Parathyroid adenoma (tissue), 2 donors: ENCODE data around the gene STOML1.

Source experiments
- H2AFZ ChIP-seq: fragments of 300-600 bp; sonication (generic); one replicate; pipeline ENCODE4 v1.7.0; 2017; ENCODE audit warnings: antibody characterized with exemption, mild to moderate bottlenecking
- H3K27ac ChIP-seq: fragments of 300-600 bp; sonication (generic); one replicate; pipeline ENCODE4 v1.7.0; 2017
- H3K27me3 ChIP-seq: fragments of 300-600 bp; sonication (generic); one replicate; pipeline ENCODE4 v1.7.0; 2017; ENCODE audit warnings: low read length; ENCODE audit not compliant: control insufficient read depth, insufficient read depth
- H3K36me3 ChIP-seq: fragments of 300-600 bp; sonication (generic); one replicate; pipeline ENCODE4 v1.7.0; 2017; ENCODE audit warnings: low read length; ENCODE audit not compliant: control insufficient read depth, insufficient read depth
- H3K4me1 ChIP-seq: fragments of 300-600 bp; sonication (generic); one replicate; pipeline ENCODE4 v1.7.0; 2017; ENCODE audit warnings: control low read depth
- H3K4me2 ChIP-seq: fragments of 300-600 bp; sonication (generic); one replicate; pipeline ENCODE4 v1.7.0; 2017; ENCODE audit warnings: low read length
- H3K4me3 ChIP-seq: fragments of 300-600 bp; sonication (generic); one replicate; pipeline ENCODE4 v1.7.0; 2017; ENCODE audit warnings: low read depth, low read length
- H3K79me2 ChIP-seq: fragments of 300-600 bp; sonication (generic); one replicate; pipeline ENCODE4 v1.7.0; 2017; ENCODE audit warnings: control low read depth
- H3K9ac ChIP-seq: fragments of 300-600 bp; sonication (generic); one replicate; pipeline ENCODE4 v1.7.0; 2017; ENCODE audit warnings: mild to moderate bottlenecking
- H3K9me3 ChIP-seq: fragments of 300-600 bp; sonication (generic); one replicate; pipeline ENCODE4 v1.7.0; 2017; ENCODE audit warnings: low read length; ENCODE audit not compliant: control insufficient read depth
- TF ChIP-seq, protein P1 (sequence below): fragments of 300-600 bp; sonication (generic); IDR thresholded peaks from one replicate; pipeline ENCODE4 v1.7.0; 2017; ENCODE audit warnings: antibody characterized with exemption, mild to moderate bottlenecking
- donor health status: primary hyperparathyroidism.

The STOML1 gene

DNA sequence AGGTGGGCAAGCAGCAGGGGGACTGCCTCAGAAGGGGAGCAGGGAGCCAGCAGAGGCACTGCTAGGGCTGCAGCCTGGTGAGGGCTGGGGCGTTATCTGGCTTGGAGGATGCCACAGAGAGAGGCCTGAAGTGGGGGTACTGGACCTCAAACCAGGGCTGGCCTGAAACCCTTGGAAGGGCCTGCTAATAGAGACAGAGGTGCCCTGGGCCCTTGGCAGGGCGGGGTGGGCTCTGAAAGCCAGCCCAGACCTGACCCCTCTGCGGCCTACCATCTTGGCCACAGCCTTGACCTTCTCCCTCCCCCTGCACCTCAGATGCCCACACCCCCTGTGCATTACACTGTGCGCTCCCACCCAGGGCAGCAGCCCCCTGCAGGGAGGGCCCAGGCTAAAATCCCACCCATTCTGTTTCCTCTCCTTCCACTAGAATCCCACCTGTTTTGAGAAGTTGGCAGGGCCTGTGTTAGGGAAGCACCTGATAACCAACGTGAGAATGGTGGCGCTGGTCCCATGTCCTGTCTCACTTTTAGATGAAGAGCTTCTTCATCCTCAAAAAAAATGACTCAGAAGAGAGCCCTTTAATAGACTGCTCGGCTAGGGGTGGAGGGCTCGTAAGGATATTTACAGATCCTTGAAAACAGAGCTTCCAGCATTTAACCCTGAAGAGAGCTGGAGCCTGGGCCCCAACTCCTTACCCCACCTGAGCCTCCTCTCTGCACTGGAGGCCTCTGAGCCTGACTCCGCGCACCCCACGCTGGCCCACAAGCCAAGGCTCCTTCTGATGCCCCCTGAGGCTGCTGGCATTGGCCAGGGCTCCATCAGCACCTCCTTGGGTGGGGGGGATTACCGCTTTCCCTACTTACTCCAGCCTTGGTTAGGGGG, 36.0 kb downstream of the STOML1 start:
- Histone ChIP-seq H3K27me3 (no peaks in the 10 kb centered on the region), H3K36me3 (no peaks in the 10 kb centered on the region), H3K4me2 (no peak overlapping the region), H3K27ac (no peak overlapping the region), H3K4me3 (no peak overlapping the region), H3K9me3 (no peaks in the 10 kb centered on the region), H3K9ac (no peak overlapping the region), H3K79me2 (no peaks in the 10 kb centered on the region), H2AFZ (no peak overlapping the region), H3K4me1 (no peaks in the 10 kb centered on the region)
- TF ChIP-seq, protein P1, sequence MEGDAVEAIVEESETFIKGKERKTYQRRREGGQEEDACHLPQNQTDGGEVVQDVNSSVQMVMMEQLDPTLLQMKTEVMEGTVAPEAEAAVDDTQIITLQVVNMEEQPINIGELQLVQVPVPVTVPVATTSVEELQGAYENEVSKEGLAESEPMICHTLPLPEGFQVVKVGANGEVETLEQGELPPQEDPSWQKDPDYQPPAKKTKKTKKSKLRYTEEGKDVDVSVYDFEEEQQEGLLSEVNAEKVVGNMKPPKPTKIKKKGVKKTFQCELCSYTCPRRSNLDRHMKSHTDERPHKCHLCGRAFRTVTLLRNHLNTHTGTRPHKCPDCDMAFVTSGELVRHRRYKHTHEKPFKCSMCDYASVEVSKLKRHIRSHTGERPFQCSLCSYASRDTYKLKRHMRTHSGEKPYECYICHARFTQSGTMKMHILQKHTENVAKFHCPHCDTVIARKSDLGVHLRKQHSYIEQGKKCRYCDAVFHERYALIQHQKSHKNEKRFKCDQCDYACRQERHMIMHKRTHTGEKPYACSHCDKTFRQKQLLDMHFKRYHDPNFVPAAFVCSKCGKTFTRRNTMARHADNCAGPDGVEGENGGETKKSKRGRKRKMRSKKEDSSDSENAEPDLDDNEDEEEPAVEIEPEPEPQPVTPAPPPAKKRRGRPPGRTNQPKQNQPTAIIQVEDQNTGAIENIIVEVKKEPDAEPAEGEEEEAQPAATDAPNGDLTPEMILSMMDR, result no peak

DNA sequence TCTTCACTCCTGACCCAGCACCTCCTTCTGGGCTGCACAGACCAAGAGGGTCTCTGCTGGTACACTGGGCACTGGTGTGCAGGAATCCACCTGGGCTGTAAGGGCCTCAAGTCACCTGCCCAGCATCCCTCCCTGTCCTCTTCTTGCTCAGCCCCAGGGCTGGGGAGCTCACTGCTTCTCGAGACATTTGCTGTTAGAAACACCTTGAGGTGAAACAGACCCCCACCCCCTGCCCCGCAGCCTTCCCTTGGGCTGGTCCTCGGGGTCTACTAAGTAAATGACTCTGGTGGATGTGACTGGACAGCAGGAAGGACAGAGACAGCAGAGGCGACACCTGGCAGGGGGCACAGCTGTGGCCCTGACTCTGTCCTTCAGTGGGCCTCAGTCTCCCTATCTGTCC, 36.8 kb downstream of the STOML1 start:
- H3K4me1 ChIP-seq, result no peaks in the 10 kb centered on the region
- no peak overlapping the region for H2AFZ ChIP-seq
- H3K27me3 ChIP-seq, result no peaks in the 10 kb centered on the region
- no peak overlapping the region for H3K9ac ChIP-seq
- no peaks in the 10 kb centered on the region for H3K9me3 ChIP-seq
- H3K27ac ChIP-seq, result no peak overlapping the region
- H3K79me2 ChIP-seq, result no peaks in the 10 kb centered on the region
- H3K4me3 ChIP-seq, result no peak overlapping the region
- no peak overlapping the region for H3K4me2 ChIP-seq
- TF ChIP-seq, protein P1, result no peak
- H3K36me3 ChIP-seq, result no peaks in the 10 kb centered on the region

DNA sequence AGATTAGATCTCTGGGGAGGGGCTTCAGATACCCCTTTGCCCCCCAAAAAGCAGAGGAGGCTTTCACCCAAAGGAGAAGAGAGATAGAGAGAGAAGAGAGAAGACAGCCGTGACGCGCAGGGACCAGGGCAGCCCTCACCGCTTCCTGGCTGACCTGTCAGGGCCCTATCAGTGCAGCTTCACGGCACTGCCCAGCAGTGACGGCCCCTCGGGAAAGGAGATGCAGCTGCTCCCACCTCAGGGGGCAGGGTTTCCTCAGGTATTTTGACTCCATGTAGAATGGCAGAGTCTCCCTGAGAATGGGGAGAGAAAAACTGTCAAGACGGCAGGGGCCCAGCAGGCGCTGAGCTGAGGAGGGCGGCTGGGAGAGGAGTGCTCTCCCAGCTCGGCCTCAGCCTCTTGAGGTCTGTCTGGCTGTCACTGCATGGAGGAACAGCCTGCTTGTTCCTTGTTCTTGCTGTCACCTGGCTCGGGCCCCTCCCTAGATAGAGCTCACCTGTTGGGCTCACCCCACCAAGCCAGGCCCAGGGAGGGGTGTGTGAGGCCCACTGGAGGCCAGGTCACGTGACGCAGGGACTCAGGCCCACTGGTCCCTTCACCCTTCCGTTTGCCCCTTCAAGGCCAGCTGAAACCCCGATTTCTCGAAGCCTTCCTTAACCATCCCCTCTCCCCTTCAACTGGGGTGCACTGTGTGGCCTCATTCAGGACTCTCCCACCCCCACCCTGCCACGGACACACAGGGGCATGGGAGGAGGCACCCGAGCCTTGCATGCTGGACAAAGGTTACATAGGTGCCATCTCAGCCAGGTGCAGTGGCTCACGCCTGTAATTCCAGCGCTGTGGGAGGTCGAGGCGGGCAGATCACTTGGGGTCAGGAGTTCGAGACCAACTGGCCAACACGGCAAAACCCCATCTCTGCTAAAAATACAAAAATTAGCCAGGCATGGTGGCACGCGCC, 37.6 kb downstream of the STOML1 start:
- H3K79me2 ChIP-seq, result no peaks in the 10 kb centered on the region
- TF ChIP-seq, protein P1, result no peak
- no peaks in the 10 kb centered on the region for H3K4me1 ChIP-seq
- H3K27ac ChIP-seq, result no peak overlapping the region
- H2AFZ ChIP-seq, result no peak overlapping the region
- no peak overlapping the region for H3K4me2 ChIP-seq
- no peaks in the 10 kb centered on the region for H3K27me3 ChIP-seq
- no peak overlapping the region for H3K4me3 ChIP-seq
- H3K9me3 ChIP-seq, result no peaks in the 10 kb centered on the region
- H3K36me3 ChIP-seq, result no peaks in the 10 kb centered on the region
- H3K9ac ChIP-seq, result no peak overlapping the region

DNA sequence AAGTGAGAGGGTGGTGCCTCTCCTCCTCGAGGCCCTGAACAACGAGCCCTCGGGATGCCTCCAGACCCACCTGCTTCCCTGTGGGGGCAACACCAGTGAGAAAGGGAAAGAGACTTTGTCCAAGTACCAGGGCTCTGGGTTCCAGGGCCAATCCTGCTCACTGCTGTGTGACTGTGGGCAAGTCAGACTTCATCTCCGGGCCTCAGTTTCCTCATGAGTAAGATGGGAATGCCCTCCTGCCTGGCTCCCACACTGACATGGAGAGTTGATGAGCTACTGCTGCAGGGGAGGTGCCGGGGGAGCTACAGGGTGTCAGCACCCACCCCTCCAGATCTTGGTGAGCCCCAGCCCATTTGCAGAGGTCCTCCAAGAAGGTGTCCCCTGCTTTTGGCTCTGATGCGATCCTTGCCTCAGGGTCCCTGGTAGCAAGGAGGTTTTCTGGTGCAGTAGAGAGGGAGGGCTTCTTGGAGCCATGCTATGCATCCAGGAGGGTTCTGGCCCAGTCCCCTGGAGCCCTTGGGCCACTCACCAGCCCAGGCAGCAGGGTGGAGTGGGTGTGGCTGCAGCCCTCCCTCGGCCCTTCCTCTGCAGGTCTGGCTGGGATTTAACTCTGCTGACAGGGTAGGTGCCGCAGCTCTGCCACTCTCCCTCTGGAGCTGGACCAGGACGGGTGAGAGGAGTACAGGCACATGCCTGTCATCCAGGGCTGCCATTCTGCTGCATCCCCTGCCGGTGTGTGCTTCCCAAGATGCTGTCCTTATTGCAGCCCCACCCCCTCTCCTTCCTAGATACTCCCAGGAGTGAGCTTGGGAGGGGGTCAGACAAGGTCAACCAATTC, 39.0 kb downstream of the STOML1 start:
- Histone ChIP-seq H3K36me3 (no peaks in the 10 kb centered on the region), H3K4me3 (no peak overlapping the region), H3K27ac (no peak overlapping the region), H3K4me1 (no peaks in the 10 kb centered on the region), H2AFZ (no peak overlapping the region), H3K4me2 (no peak overlapping the region), H3K9me3 (no peaks in the 10 kb centered on the region), H3K9ac (no peak overlapping the region), H3K79me2 (no peaks in the 10 kb centered on the region), H3K27me3 (no peaks in the 10 kb centered on the region)
- TF ChIP-seq, protein P1, result no peak
